Activated CD8-positive, alpha-beta memory T cell treated with anti-CD3 and anti-CD28 coated beads, Interleukin-2, amount 50 U/mL, for 48 hours (primary cell): Measurements from ENCODE around the gene ADCY2.

ENCODE experiments used
- DNase-seq: peaks from one replicate; pipeline ENCODE4 v3.0.0-alpha.2; 2020

Gene ADCY2

DNA sequence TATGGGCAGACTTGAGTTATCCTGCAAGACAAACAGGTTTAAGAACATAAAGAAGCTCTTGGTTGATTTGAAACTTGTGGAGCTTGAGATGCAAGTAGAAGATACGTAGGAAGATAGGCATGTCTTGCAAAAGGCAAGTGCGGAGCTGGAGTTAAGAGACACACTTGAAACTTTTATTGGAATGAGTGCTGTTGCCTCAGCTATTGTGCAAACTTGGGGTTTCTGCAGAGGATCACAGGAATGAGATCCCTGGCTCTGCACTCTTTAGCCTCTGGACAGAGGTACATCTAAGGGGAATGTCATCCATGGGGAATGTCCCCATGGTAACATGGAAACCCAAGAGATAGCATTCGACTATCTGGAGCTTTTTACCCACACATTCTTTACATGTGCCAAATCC is 121.1 kb downstream of the ADCY2 start:
- DNase-seq, result no peak

- no peak for DNase-seq
Observed at GRCh38 chr5:7518947-7519560, 123.1 kb downstream of the ADCY2 start.

DNA sequence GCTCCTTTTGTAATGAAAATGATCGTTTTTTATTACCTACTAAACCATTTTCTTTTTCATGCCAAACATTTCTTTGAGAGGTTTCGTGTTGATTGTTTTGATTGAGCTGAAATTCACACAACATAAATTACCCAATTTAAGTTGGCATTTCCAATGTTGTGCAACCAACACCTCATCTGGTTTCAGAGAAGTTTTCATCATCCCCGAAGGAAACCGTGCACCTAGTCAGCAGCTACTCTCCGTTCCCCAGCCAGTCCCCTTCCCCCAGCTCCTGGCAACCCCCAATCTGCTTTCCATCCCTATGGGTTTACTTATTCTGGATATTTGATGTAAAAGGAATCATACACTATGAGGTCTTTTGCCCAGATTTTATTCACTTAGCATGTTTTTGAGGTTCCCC is 123.6 kb downstream of the ADCY2 start:
- DNase-seq, result no peak

GRCh38 chr5:7529880-7530279 is 133.9 kb downstream of the ADCY2 start:
- DNase-seq, result no peak

- no peak for DNase-seq
Observed at GRCh38 chr5:7533941-7534340, 138.0 kb downstream of the ADCY2 start.

DNA sequence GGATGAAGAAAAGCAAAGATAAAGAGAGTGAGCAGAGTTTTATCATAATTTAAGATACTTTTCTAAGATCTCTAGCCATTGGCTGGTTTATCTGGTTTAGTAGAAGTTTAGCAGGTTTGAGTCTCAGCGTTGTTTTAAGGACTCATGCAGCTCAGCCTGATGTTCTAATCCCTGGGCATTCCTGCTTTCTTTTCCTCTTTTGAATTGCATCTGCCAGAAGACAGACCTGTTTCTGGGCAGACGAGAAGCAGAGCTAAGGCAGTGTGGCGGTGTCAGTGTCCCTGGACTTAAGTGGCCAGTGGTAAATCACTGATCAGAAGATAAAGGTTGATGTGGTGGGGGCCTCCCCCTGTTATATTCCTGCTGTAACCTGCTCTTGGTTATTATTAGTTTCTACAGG is 138.6 kb downstream of the ADCY2 start:
- no peak for DNase-seq

GRCh38 chr5:7537573-7537972 is 141.6 kb downstream of the ADCY2 start:
- DNase-seq, result no peak

DNA sequence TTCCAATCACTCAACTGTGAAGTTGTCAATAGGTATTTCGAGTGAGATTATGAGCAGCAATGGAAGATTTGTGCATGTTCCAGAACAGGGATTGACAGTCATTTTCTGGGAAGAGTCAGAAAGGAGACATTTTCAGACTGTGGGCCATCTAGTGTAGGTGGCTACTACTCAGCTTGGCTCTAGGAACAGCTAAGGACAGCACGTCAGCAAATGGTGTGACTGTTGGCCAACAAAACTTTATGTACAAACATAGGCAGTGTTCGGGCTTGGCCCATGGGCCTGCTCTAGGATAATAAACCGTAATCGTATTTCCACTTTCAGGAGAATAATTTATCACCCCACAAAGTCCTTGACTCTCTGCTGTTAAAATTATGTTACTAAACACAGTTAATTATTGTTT is 143.6 kb downstream of the ADCY2 start:
- DNase-seq, result no peak

GRCh38 chr5:7540736-7541485 is 145.0 kb downstream of the ADCY2 start:
- DNase-seq, result no peak

DNA sequence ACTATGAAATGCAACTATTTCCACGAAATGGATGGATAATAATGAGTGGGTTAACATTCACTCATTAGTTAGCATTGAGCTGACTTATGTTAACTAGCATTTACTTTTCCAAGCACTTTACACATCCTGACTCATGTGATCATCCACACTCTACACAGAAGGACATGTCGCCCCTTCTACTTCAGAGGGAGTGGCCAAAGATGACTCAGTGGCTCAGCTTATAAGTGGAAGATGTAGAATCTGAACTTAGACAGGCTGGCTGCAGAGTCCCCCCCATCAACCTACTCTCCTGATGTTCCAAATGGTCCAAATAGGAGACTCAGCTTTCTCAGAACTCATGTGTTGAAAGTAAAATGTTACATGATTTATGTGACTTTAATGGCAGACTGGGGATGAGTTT is 146.0 kb downstream of the ADCY2 start:
- no peak for DNase-seq

- DNase-seq, result no peak
Observed at GRCh38 chr5:7546555-7546954, 150.6 kb downstream of the ADCY2 start.

DNA sequence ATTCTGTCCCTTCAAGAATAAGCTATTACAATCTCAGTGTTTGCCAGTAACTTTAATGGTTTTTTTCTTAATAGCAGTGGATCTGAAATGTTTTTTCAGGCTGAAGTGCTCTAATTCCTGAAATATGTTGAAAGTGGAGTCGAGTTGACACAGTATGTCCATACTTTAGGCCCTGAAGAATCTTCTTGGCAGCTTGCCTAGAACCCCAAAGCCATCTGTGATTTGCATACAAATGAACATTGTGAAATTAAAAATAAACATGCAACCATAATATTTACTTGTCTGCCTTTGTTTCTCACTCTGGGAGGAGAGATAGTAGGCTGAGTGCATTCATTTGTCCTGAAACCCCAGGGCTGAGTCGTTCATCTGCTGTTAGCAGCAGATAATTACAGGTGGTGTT is 152.7 kb downstream of the ADCY2 start:
- no peak for DNase-seq

GRCh38 chr5:7565559-7565958 is 169.6 kb downstream of the ADCY2 start:
- DNase-seq, result no peak

DNA sequence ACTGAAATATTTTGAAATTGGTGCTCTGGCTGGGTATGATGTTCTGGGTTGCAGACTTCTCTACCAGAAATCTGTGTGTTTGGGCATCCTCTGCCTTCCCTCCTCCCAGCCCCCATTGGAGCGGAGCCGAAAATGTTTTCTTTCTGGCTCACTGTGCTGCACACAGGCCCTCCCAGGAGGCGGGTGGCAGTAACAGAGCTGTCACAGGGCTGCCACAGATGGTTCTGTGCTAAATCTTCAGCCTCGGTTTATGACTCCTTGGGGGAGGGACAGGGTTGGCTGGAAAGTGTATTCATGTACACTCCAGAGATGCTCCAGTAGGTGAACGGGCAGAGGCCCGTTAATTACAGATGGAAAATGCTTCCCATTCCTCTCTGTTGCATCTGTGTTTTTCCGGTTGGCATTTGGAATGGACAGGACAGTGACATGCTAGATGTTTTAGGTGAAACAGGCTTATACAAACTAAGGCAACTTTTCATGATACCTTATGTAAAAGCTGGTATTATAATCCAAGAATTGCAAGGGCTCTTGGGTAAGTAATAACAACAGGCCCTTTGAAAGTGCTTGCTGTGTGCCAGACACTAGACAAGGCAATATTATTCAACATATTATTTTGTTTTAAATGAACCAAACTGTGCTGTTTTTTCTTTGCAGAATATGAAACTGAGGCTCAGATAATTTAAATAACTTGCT is 180.2 kb downstream of the ADCY2 start:
- DNase-seq, result no peak

DNA sequence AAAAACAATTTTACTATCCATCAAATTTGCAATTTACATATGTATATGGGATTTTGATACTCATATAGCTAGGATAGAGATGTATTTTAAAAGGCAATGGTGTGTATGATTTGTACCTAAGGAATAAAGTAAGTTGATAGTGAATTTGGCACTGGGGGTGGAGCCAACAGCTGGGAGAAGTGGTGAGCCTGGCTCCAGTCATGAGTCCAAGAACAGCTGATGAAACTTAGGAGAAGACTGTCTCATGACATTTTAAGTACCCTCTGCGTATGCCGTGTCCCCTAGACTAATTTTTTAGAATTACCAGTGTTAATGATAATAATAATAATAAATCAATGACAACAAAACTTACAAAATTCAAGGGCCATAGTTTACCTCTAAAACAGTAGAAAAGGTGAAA is 181.4 kb downstream of the ADCY2 start:
- no peak for DNase-seq

- DNase-seq, result no peak
Observed at GRCh38 chr5:7578071-7578470, 182.1 kb downstream of the ADCY2 start.

DNA sequence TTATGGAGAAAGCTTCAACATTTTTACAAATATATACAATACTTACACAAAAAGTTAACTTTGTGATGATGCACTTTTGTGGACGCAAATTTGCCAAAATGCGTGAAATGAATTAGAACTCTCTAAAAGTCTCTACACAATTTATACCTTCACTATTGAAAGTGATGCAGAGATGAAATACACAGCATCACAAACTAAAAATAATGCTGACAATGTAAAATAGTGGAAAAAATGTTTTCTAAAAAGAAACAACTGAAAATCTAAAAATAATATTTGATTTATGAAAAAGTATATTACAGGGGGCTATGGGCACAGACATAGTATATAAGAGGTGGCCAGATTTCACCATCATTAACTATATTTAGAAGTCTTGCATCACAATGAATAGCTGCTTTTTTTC is 188.8 kb downstream of the ADCY2 start:
- no peak for DNase-seq

DNA sequence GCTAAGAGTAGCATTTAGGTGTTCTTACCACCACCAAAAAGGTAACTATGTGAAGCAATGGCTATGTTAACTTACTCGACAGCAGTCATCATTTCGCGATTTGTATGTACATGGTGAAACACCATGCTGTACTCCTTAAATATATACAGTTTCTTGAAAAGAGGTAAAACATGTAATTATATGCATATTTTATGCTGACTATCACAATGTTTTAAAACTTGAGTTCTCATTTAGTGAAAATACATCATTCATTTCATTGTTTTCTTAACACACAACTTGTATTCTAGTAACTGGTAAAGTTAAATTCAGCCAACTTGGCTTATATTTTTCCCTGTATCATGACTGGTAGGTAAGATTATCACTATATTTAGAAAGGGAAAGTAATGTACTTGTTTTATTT is 189.9 kb downstream of the ADCY2 start:
- DNase-seq, result no peak

DNA sequence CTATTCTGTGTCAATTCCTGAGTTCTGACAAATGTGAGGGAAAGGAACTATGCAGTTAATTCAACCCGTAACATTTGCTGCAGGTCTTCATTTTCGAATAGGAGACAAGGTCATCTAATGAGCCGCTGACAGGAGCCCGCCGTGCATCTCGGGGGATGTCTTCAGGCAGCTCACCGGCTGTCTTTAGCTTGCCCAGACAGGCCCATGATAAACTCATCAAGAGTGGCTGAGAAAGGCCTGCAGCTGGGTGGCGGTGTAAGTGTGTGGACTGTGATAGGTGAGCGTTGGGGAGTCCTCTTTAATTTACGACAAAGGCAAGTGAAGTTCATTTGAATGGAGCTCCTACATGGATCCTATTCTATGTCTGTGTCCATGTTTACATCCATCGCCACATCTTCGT is 190.5 kb downstream of the ADCY2 start:
- no peak for DNase-seq

DNA sequence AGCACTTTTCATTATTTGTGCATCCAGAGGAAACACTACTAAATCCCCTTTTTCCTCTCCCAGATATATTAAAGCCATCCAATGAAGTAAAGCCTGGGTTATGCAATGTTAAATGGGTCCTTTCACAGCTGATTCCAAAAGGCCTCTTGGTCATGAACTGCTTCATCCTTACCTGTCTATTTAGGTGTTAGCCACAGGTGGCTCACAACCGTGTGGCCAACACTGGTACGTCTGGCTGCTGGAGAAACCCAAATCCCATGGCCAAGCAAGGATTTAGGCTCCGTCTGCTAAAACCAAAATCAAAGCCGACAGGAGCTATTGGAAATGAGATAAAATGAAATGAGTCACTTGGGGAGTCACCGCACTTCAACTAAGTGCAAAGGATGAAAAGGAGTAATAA is 193.9 kb downstream of the ADCY2 start:
- no peak for DNase-seq

GRCh38 chr5:7592910-7593309 is 197.0 kb downstream of the ADCY2 start:
- no peak for DNase-seq

DNA sequence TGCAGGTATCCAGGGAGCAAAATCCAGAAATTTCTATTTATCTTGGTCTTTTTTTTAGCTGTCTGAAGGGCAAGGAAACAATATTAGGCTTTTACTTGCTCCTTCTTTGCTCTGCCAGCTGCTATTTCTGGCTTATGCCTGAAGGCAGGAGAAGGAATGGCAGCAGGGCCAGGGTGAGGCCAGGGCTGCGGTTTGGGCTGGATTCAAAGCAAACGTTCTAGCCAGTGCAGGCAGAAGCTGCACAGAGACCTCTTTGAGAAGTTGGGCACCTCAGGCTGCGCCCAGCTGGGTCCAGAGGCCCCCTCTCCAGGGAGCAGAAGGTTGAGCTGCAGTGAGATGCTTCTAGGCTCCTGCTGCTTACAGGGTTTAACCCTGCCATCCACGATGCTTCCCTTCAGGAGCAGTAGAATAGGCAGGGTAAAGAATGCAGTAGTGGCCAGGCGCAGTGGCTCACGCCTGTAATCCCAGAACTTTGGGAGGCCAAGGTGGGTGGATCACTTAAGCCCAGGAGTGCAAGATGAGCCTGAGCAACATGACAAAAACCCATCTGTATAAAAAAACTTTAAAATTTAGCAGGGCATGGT is 201.2 kb downstream of the ADCY2 start:
- DNase-seq, result no peak

GRCh38 chr5:7606840-7607465 is 211.0 kb downstream of the ADCY2 start:
- no peak for DNase-seq

DNA sequence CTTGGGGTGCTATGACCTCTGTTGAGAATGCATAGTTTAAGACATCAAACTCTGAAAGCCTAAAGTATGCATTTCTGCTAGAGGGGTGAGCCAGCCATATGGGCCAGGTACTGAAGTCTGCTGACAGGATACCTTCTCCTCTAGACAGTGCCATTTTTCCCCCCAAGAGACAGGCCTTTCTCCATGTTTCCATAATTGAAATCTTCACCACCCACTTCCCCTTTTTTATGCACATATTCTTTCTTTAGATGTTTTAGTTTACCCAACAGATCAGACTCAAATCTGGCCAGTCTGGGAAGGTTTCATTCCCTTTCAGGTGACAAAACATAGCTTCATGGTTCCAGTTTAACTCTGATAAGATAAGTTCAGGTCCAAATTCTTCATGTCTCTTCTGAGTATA is 212.8 kb downstream of the ADCY2 start:
- DNase-seq, result no peak
